ENCODE results near the gene LRP10. TPM values are rescaled to one million over a fixed set of nuclear protein-coding genes. Genes with fewer than 3 reads are reported as not detected.

Gene LRP10
- total and polyA plus RNA-seq, 2 of the 4 experiments (the other 2 are of a cell fraction): 25.1 to 118 TPM

DNA sequence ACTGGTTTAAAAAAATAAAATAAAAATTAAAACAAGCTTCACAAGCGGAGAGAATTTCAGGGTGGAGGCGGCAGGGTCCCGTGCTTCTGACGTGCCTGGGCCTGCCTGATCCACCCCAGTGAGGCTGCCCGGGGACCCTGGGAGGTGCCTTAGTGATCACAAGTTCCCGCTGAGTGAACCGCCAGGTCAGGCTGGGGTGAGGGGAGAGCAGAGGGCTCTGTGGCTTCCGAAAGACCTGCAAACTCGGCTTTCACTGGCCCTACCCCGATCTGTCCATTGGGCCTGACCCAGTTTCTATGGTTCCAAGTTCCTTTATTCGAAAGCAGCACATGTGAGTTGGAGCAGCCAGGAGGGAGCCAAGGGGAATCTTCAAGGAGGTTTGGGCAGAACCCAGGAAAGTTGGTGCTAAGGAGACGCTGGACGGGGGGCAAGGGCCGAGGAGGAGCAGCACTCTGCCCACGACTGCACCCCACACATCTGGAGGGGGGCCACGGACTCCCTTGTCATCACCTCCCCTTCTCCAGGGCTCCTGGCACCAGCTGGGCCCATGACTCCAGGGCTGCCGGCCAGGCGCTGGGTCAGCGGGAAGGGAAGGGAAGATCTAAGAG is 22.2 kb upstream of the LRP10 start:
- Histone ChIP-seq H2BK15ac (ENCODE audit: low read depth, low read length) (peak overlapping the region; percentile 93; the same call in 2 of the 3 replicates), H3K27ac (ENCODE audit: insufficient read depth, low read length) (peak overlapping the region; percentile 96), H3K4me2 (ENCODE audit: low read depth, low read length) (no peak overlapping the region; the same call in 1 of the 2 replicates), H2BK20ac (ENCODE audit: low read depth, low read length) (peak overlapping the region; percentile 88), H3K4me3 (ENCODE audit: insufficient read depth, low read depth, low read length) (no peak overlapping the region), H3K56ac (ENCODE audit: extremely low read depth, insufficient read depth, low read length) (peak overlapping the region; percentile 43; the same call in 1 of the 2 replicates), H2AK9ac (replicated peaks; ENCODE audit: low read depth, low read length, poor library complexity) (peak overlapping the region; percentile 95), H3K9me1 (ENCODE audit: insufficient read depth, low read length) (peaks cover 31% of the 10 kb centered on the region), H2BK120ac (ENCODE audit: low read depth, low read length) (peak overlapping the region; percentile 96), H3K18ac (ENCODE audit: low read depth, low read length) (peak overlapping the region; percentile 74), H4K8ac (ENCODE audit: low read depth in 2 of 2, low read length in 2 of 2) (peak overlapping the region; percentile 65 to 83), H3K4ac (ENCODE audit: low read depth, low read length) (peak overlapping the region; percentile 96), H2AK5ac (ENCODE audit: low read depth, low read length) (peak overlapping the region; percentile 76), H3K4me1 (ENCODE audit: control insufficient read depth, insufficient read depth, low read length) (peaks cover 55% of the 10 kb centered on the region), H3K36me3 (ENCODE audit: control insufficient read depth, insufficient read depth, low read length) (peaks cover 27% of the 10 kb centered on the region), H3K27me3 (ENCODE audit: control insufficient read depth, insufficient read depth, low read length) (no peaks in the 10 kb centered on the region), H4K20me1 (ENCODE audit: insufficient read depth, low read length) (peaks cover 22% of the 10 kb centered on the region; the same call in 1 of the 2 replicates), H3K23ac (ENCODE audit: low read depth, low read length) (peak overlapping the region; percentile 79), H3K79me1 (ENCODE audit: low read depth in 1 of 2, low read length in 2 of 2) (peaks cover 10 to 59% of the 10 kb centered on the region in 2 experiments; a peak in 3 of 4 replicates), H4K91ac (ENCODE audit: insufficient read depth, low read depth, low read length) (peak overlapping the region; percentile 89), H4K5ac (ENCODE audit: low read depth, low read length) (peak overlapping the region; percentile 92), H3K9ac (ENCODE audit: low read depth, low read length) (peak overlapping the region; percentile 35; the same call in 1 of the 2 replicates), H2AFZ (replicated peaks; ENCODE audit: low read length, poor library complexity) (peak overlapping the region; percentile 25), H3K14ac (replicated peaks; ENCODE audit: low read depth, low read length) (peak overlapping the region; percentile 92), H2BK5ac (ENCODE audit: low read depth, low read length, poor library complexity, severe bottlenecking) (peak overlapping the region; percentile 88), H3K9me3 (ENCODE audit: control insufficient read depth, insufficient read depth, low read length) (no peaks in the 10 kb centered on the region)
- TF ChIP-seq RCOR1 (IDR thresholded peaks at IDR 0.05; ENCODE audit: insufficient replicate concordance, low read length) (no peak), BHLHE40 (IDR thresholded peaks at IDR 0.05; ENCODE audit: low read depth, low read length) (peak; percentile 62)
- intact Hi-C loops (cut with micrococcal nuclease) (no loop called here), dilution Hi-C loops (cut with HindIII; ENCODE audit: low sequenced_read_pairs, unreplicated experiment) (no loop called here), in situ Hi-C loops (cut with MboI; ENCODE audit: low sequenced_read_pairs) (loop anchor here (10.0 kb wide), 1 partner anchor 265 kb away; the partner anchor contains the start of gene DAD1)
- WGBS, 2 experiments (ENCODE audit: extremely low coverage in 2 of 2, insufficient read length in 1 of 2): no CpG with 5 or more reads among the region's 19 CpGs
- POLR2A ChIA-PET (ENCODE audit: unreplicated experiment): interaction anchor here (2.5 kb wide), 1 partner anchor 11 kb away, joined by 20 read pairs; no protein-coding TSS in a partner anchor
- no peak for ATAC-seq (ENCODE audit: low read depth)
- DNase-seq: no peak
- BruUV-seq (replicated peaks): no TSS peak
- CTCF ChIA-PET: interaction anchor here (0.8 to 6.8 kb wide), 3 partner anchors 19 to 26 kb away, joined by 3 to 60 read pairs (median 3); partner anchors contain the start of gene LRP10
